HG02759 (cell line): Measurements from ENCODE around the gene ITSN1.

Source experiments
- ATAC-seq: cut with Tn5 transposase; IDR thresholded peaks from one replicate; pipeline ENCODE4 v1.9.1; 2021; ENCODE audit warnings: mild to moderate bottlenecking, moderate library complexity; ENCODE audit not compliant: unreplicated experiment

ITSN1 gene

GRCh38 chr21:33829844-33830243 lies 187.5 kb downstream of the ITSN1 start:
- ATAC-seq = no peak

- ATAC-seq = no peak
Observed at GRCh38 chr21:33831962-33832659, 189.8 kb downstream of the ITSN1 start.

GRCh38 chr21:33834801-33835500 lies 192.7 kb downstream of the ITSN1 start:
- no peak for ATAC-seq

- no peak for ATAC-seq
Observed at GRCh38 chr21:33835920-33836319, 193.6 kb downstream of the ITSN1 start.

- no peak for ATAC-seq
Observed at GRCh38 chr21:33836408-33836807, 194.1 kb downstream of the ITSN1 start.

- no peak for ATAC-seq
Observed at GRCh38 chr21:33839167-33839716, 196.9 kb downstream of the ITSN1 start.

GRCh38 chr21:33839806-33840205 lies 197.5 kb downstream of the ITSN1 start:
- no peak for ATAC-seq

- ATAC-seq = no peak
Observed at GRCh38 chr21:33840771-33841170, 198.5 kb downstream of the ITSN1 start.

- ATAC-seq = no peak
Observed at GRCh38 chr21:33841561-33841960, 199.3 kb downstream of the ITSN1 start.

- ATAC-seq = no peak
Observed at GRCh38 chr21:33843216-33843615, 200.9 kb downstream of the ITSN1 start.

- ATAC-seq = no peak
Observed at GRCh38 chr21:33844104-33844889, 202.0 kb downstream of the ITSN1 start.

GRCh38 chr21:33844890-33845205 lies 202.5 kb downstream of the ITSN1 start:
- no peak for ATAC-seq

- ATAC-seq = no peak
Observed at GRCh38 chr21:33846141-33846540, 203.8 kb downstream of the ITSN1 start.

- no peak for ATAC-seq
Observed at GRCh38 chr21:33847588-33848248, 205.4 kb downstream of the ITSN1 start.

- ATAC-seq = no peak
Observed at GRCh38 chr21:33848249-33848953, 206.1 kb downstream of the ITSN1 start.

- ATAC-seq = no peak
Observed at GRCh38 chr21:33849834-33850233, 207.5 kb downstream of the ITSN1 start.

GRCh38 chr21:33850401-33850800 lies 208.1 kb downstream of the ITSN1 start:
- ATAC-seq = no peak

- ATAC-seq = no peak
Observed at GRCh38 chr21:33850985-33851384, 208.7 kb downstream of the ITSN1 start.

GRCh38 chr21:33852485-33852884 lies 210.2 kb downstream of the ITSN1 start:
- no peak for ATAC-seq

- ATAC-seq = no peak
Observed at GRCh38 chr21:33854604-33855003, 212.3 kb downstream of the ITSN1 start.
